ENCODE data around the gene SLF2.

SLF2 gene

GRCh38 chr10:101007099-101007711 lies 94.4 kb downstream of the SLF2 start:
- no peak for TF ChIP-seq CTCF (IDR thresholded peaks at IDR 0.05; ENCODE audit: low read depth, low read length)
- no peak overlapping the region for H3K4me3 ChIP-seq (ENCODE audit: low read depth, low read length)

- TF ChIP-seq CTCF (IDR thresholded peaks at IDR 0.05; ENCODE audit: low read depth, low read length): no peak
- no peak overlapping the region for H3K4me3 ChIP-seq (ENCODE audit: low read depth, low read length)
Measured at GRCh38 chr10:101007915-101008822, 95.4 kb downstream of the SLF2 start.

- no peak for TF ChIP-seq CTCF (IDR thresholded peaks at IDR 0.05; ENCODE audit: low read depth, low read length)
Measured at GRCh38 chr10:101008823-101009423, 96.2 kb downstream of the SLF2 start.

GRCh38 chr10:101010329-101010728 lies 97.6 kb downstream of the SLF2 start:
- no peak overlapping the region for H3K4me3 ChIP-seq (ENCODE audit: low read depth, low read length)
- no peak for TF ChIP-seq CTCF (IDR thresholded peaks at IDR 0.05; ENCODE audit: low read depth, low read length)

More at GRCh38 chr10:101008823-101009423, 96.2 kb downstream of the SLF2 start:
- H3K4me3 ChIP-seq (ENCODE audit: low read depth, low read length): no peak overlapping the region

- no peak overlapping the region for H3K4me3 ChIP-seq (ENCODE audit: low read depth, low read length)
- peak; percentile 32; the same call in 1 of the 2 replicates for TF ChIP-seq CTCF (IDR thresholded peaks at IDR 0.05; ENCODE audit: low read depth, low read length)
Measured at GRCh38 chr10:101011517-101012423, 99.0 kb downstream of the SLF2 start.

GRCh38 chr10:101012525-101013364 lies 100.0 kb downstream of the SLF2 start:
- H3K4me3 ChIP-seq (ENCODE audit: low read depth, low read length): no peak overlapping the region
- TF ChIP-seq CTCF (IDR thresholded peaks at IDR 0.05; ENCODE audit: low read depth, low read length): peak; percentile 83
